Effector memory CD8-positive, alpha-beta T cell (primary cell): Measurements from ENCODE around the gene DHDH.
"Not testable (repeated sequence)": the region's sequence is repeated elsewhere in the genome, so short reads cannot be mapped to it uniquely, and the experiment has no call there.

ENCODE experiments used
- ATAC-seq: fragments of 150-1000 bp; cut with Tn5 transposase; replicated peaks from 2 replicates; pipeline ENCODE4 v1.10.0; 2021; ENCODE audit warnings: mild to moderate bottlenecking, moderate library complexity
- DNase-seq, 3 experiments: peaks; one replicate each; pipeline ENCODE4 v3.0.0; 2021
- H3K27ac Mint-ChIP-seq, 2 donors: one replicate each; pipeline ENCODE4 v1.8.0; 2022; ENCODE audit warnings: mild to moderate bottlenecking in 2 of 2, mixed read lengths in 2 of 2, moderate library complexity in 2 of 2
- H3K27me3 Mint-ChIP-seq, 2 donors: one replicate each; pipeline ENCODE4 v1.8.0; 2022; ENCODE audit warnings: mixed read lengths in 2 of 2
- H3K36me3 Mint-ChIP-seq: one replicate; pipeline ENCODE4 v1.8.0; 2022; ENCODE audit warnings: mild to moderate bottlenecking, moderate library complexity, mixed read lengths; ENCODE audit not compliant: insufficient read depth
- H3K4me1 Mint-ChIP-seq, 2 donors: one replicate each; pipeline ENCODE4 v1.8.0; 2022; ENCODE audit warnings: low read depth in 2 of 2, mixed read lengths in 2 of 2
- H3K4me3 Mint-ChIP-seq, 2 donors: one replicate each; pipeline ENCODE4 v1.8.0; 2022; ENCODE audit warnings: mild to moderate bottlenecking in 2 of 2, mixed read lengths in 2 of 2, moderate library complexity in 2 of 2
- H3K9me3 Mint-ChIP-seq, 2 donors: one replicate each; pipeline ENCODE4 v1.8.0; 2022; ENCODE audit warnings: mixed read lengths in 2 of 2

Gene DHDH

GRCh38 chr19:48921721-48922500 is 11.6 kb upstream of the DHDH start:
- Mint-ChIP-seq H3K9me3 (no peaks in the 10 kb centered on the region), H3K27ac (no peak overlapping the region), H3K4me1 (peaks cover 0 to 4% of the 10 kb centered on the region in 2 donors), H3K27me3 (no peaks in the 10 kb centered on the region), H3K4me3 (no peak overlapping the region), H3K36me3 (peaks cover 20% of the 10 kb centered on the region)
- DNase-seq (no peak), ATAC-seq (no peak)

GRCh38 chr19:48922548-48923490 is 10.7 kb upstream of the DHDH start:
- ATAC-seq (no peak), DNase-seq (no peak)
- H3K4me3 Mint-ChIP-seq = no peak overlapping the region
- peaks cover 0 to 3% of the 10 kb centered on the region in 2 donors for H3K4me1 Mint-ChIP-seq
- no peaks in the 10 kb centered on the region for H3K9me3 Mint-ChIP-seq
- H3K36me3 Mint-ChIP-seq = peaks cover 19% of the 10 kb centered on the region
- H3K27me3 Mint-ChIP-seq = no peaks in the 10 kb centered on the region
- peak overlapping the region in 1 of 2 donors; percentile 74 for H3K27ac Mint-ChIP-seq

GRCh38 chr19:48925240-48925843 is 8.2 kb upstream of the DHDH start:
- peak overlapping the region in 1 of 2 donors; percentile 75 for H3K27ac Mint-ChIP-seq
- no peaks in the 10 kb centered on the region for H3K4me1 Mint-ChIP-seq
- peaks cover 14% of the 10 kb centered on the region for H3K36me3 Mint-ChIP-seq
- ATAC-seq = no peak
- no peaks in the 10 kb centered on the region for H3K9me3 Mint-ChIP-seq
- no peaks in the 10 kb centered on the region for H3K27me3 Mint-ChIP-seq
- no peak for DNase-seq
- no peak overlapping the region for H3K4me3 Mint-ChIP-seq

- not testable (repeated sequence) for DNase-seq, H3K27ac Mint-ChIP-seq, ATAC-seq, H3K9me3 Mint-ChIP-seq, H3K27me3 Mint-ChIP-seq, H3K4me3 Mint-ChIP-seq, H3K4me1 Mint-ChIP-seq
- H3K36me3 Mint-ChIP-seq = peaks cover 14% of the 10 kb centered on the region
These were observed 7.6 kb upstream of the DHDH start for GRCh38 chr19:48925890-48926289.

GRCh38 chr19:48926909-48927308 is 6.6 kb upstream of the DHDH start:
- DNase-seq = no peak
- peaks cover 6% of the 10 kb centered on the region for H3K36me3 Mint-ChIP-seq
- no peaks in the 10 kb centered on the region for H3K9me3 Mint-ChIP-seq
- ATAC-seq = no peak
- no peaks in the 10 kb centered on the region for H3K27me3 Mint-ChIP-seq
- no peaks in the 10 kb centered on the region for H3K4me1 Mint-ChIP-seq
- H3K4me3 Mint-ChIP-seq = no peak overlapping the region
- no peak overlapping the region for H3K27ac Mint-ChIP-seq

- H3K36me3 Mint-ChIP-seq, DNase-seq, H3K4me3 Mint-ChIP-seq, H3K4me1 Mint-ChIP-seq, H3K27ac Mint-ChIP-seq, H3K9me3 Mint-ChIP-seq, H3K27me3 Mint-ChIP-seq, ATAC-seq: not testable (repeated sequence)
These were observed 5.8 kb upstream of the DHDH start for GRCh38 chr19:48927692-48928091.

- H3K4me3 Mint-ChIP-seq = no peak overlapping the region
These were observed 5.1 kb upstream of the DHDH start for GRCh38 chr19:48928164-48929025.

GRCh38 chr19:48934837-48935236 is 1.3 kb downstream of the DHDH start:
- no peak for DNase-seq
- no peak overlapping the region for H3K27ac Mint-ChIP-seq
- peak overlapping the region in 1 of 2 donors; percentile 18 for H3K4me3 Mint-ChIP-seq
- no peaks in the 10 kb centered on the region for H3K27me3 Mint-ChIP-seq
- H3K36me3 Mint-ChIP-seq = no peaks in the 10 kb centered on the region
- no peak for ATAC-seq
- H3K9me3 Mint-ChIP-seq = no peaks in the 10 kb centered on the region
- H3K4me1 Mint-ChIP-seq = peaks cover 9% of the 10 kb centered on the region in 2 donors

More at GRCh38 chr19:48928164-48929025, 5.1 kb upstream of the DHDH start:
- ATAC-seq = no peak
- Mint-ChIP-seq H3K36me3 (no peaks in the 10 kb centered on the region), H3K4me1 (peaks cover 3 to 4% of the 10 kb centered on the region in 2 donors), H3K9me3 (no peaks in the 10 kb centered on the region), H3K27ac (no peak overlapping the region), H3K27me3 (no peaks in the 10 kb centered on the region)
- DNase-seq = no peak

GRCh38 chr19:48935864-48936263 is 2.4 kb downstream of the DHDH start:
- ATAC-seq (no peak), DNase-seq (no peak)
- Mint-ChIP-seq H3K4me3 (no peak overlapping the region), H3K4me1 (peaks cover 9% of the 10 kb centered on the region in 2 donors), H3K27ac (no peak overlapping the region), H3K9me3 (no peaks in the 10 kb centered on the region), H3K36me3 (no peaks in the 10 kb centered on the region), H3K27me3 (no peaks in the 10 kb centered on the region)

- H3K36me3 Mint-ChIP-seq = no peaks in the 10 kb centered on the region
- no peak overlapping the region for H3K27ac Mint-ChIP-seq
- peaks cover 7% of the 10 kb centered on the region in 2 donors for H3K4me1 Mint-ChIP-seq
- H3K9me3 Mint-ChIP-seq = no peaks in the 10 kb centered on the region
- H3K27me3 Mint-ChIP-seq = no peaks in the 10 kb centered on the region
- H3K4me3 Mint-ChIP-seq = no peak overlapping the region
- ATAC-seq (no peak), DNase-seq (no peak)
These were observed 4.8 kb downstream of the DHDH start for GRCh38 chr19:48938256-48938655.

- peaks cover 0 to 2% of the 10 kb centered on the region in 2 donors for H3K4me1 Mint-ChIP-seq
- H3K27me3 Mint-ChIP-seq = no peaks in the 10 kb centered on the region
- no peak for DNase-seq
These were observed 7.4 kb downstream of the DHDH start for GRCh38 chr19:48940902-48941301.

GRCh38 chr19:48943081-48943480 is 9.6 kb downstream of the DHDH start:
- Mint-ChIP-seq H3K36me3 (no peaks in the 10 kb centered on the region), H3K27ac (no peak overlapping the region), H3K27me3 (no peaks in the 10 kb centered on the region), H3K4me3 (no peak overlapping the region), H3K4me1 (no peaks in the 10 kb centered on the region), H3K9me3 (no peaks in the 10 kb centered on the region)
- DNase-seq (no peak), ATAC-seq (no peak)

More at GRCh38 chr19:48940902-48941301, 7.4 kb downstream of the DHDH start:
- Mint-ChIP-seq H3K4me3 (no peak overlapping the region), H3K27ac (no peak overlapping the region), H3K36me3 (no peaks in the 10 kb centered on the region), H3K9me3 (no peaks in the 10 kb centered on the region)
- no peak for ATAC-seq

GRCh38 chr19:48945415-48945814 is 11.9 kb downstream of the DHDH start:
- H3K36me3 Mint-ChIP-seq = no peaks in the 10 kb centered on the region
- H3K4me1 Mint-ChIP-seq = no peaks in the 10 kb centered on the region
- H3K9me3 Mint-ChIP-seq = no peaks in the 10 kb centered on the region
- H3K4me3 Mint-ChIP-seq = no peak overlapping the region
- no peaks in the 10 kb centered on the region for H3K27me3 Mint-ChIP-seq
- DNase-seq (no peak), ATAC-seq (no peak)
- H3K27ac Mint-ChIP-seq = no peak overlapping the region
